ENCODE results near the gene SOWAHC. TPM values are rescaled to one million over a fixed set of nuclear protein-coding genes. Genes with fewer than 3 reads are reported as not detected.

SOWAHC gene
- total and polyA plus RNA-seq, 2 of the 13 experiments (the other 11 are each of a cell fraction or from before 2014, with no cell fraction given): 21.2 to 22.5 TPM

- peak; percentile 90 for TF ChIP-seq DZIP1 (CRISPR knock-in tag; IDR thresholded peaks at IDR 0.05)
- no peak for TF ChIP-seq ZNF513 (CRISPR knock-in tag; conservative IDR thresholded peaks at IDR 0.05)
- TF ChIP-seq THAP7 (CRISPR knock-in tag; IDR thresholded peaks at IDR 0.05): no peak
- peak; percentile 93; the same call in 1 of the 2 replicates for TF ChIP-seq ZNF577 (CRISPR knock-in tag; IDR thresholded peaks at IDR 0.05; ENCODE audit: borderline replicate concordance, low read depth)
- no peak for TF ChIP-seq FLYWCH1 (CRISPR knock-in tag; IDR thresholded peaks at IDR 0.05)
- no peak for TF ChIP-seq NBN (conservative IDR thresholded peaks at IDR 0.05)
- TF ChIP-seq ARNT2 (CRISPR knock-in tag; IDR thresholded peaks at IDR 0.05; ENCODE audit: low read depth): no peak
- TF ChIP-seq ZNF609 (CRISPR knock-in tag; IDR thresholded peaks at IDR 0.05; ENCODE audit: borderline replicate concordance): peak; percentile 67; the same call in 1 of the 2 replicates
- TF ChIP-seq ZNF354B (CRISPR knock-in tag; IDR thresholded peaks at IDR 0.05): 0 out of 2 replicates have a peak, but pooled peaks have one; percentile 7
- TF ChIP-seq NCOA2 (CRISPR knock-in tag; IDR thresholded peaks at IDR 0.05): no peak; the same call in 1 of the 2 replicates
- TF ChIP-seq ZNF275 (CRISPR knock-in tag; IDR thresholded peaks at IDR 0.05; ENCODE audit: borderline replicate concordance): peak; percentile 92
- TF ChIP-seq MLLT10 (CRISPR knock-in tag; IDR thresholded peaks at IDR 0.05): no peak
- peak; percentile 64; the same call in 1 of the 2 replicates for TF ChIP-seq TBX2 (CRISPR knock-in tag; IDR thresholded peaks at IDR 0.05; ENCODE audit: borderline replicate concordance)
- TF ChIP-seq MED8 (CRISPR knock-in tag; IDR thresholded peaks at IDR 0.05; ENCODE audit: insufficient replicate concordance): peak; percentile 59
- TF ChIP-seq SRSF9 (IDR thresholded peaks at IDR 0.05; ENCODE audit: borderline replicate concordance, insufficient read depth, low read depth, low read length, poor library complexity, severe bottlenecking): no peak
- 0 out of 2 replicates have a peak, but pooled peaks have one; percentile 60 for TF ChIP-seq ZNF101 (CRISPR knock-in tag; IDR thresholded peaks at IDR 0.05; ENCODE audit: borderline replicate concordance, low read depth)
Measured at GRCh38 chr2:109614715-109615636, 812 bp downstream of the SOWAHC start (continued).
